Upper lobe of right lung (tissue), 1 donor: ENCODE data around the gene HOXD1. TPM values are rescaled to one million over a fixed set of nuclear protein-coding genes. Genes with fewer than 3 reads are reported as not detected.

Source experiments
- ATAC-seq: fragments of 200-7000 bp; cut with Tn5 transposase; one replicate; pipeline ENCODE4 v1.9.1; 2020; ENCODE audit warnings: mild to moderate bottlenecking, moderate library complexity
- DNase-seq: peaks from one replicate; pipeline ENCODE4 v3.0.0-alpha.2; 2020
- H3K27ac ChIP-seq: fragments of 200-600 bp; one replicate; pipeline ENCODE4 v1.8.0; 2022
- H3K27me3 ChIP-seq: fragments of 200-600 bp; one replicate; pipeline ENCODE4 v1.8.0; 2022; ENCODE audit warnings: mild to moderate bottlenecking
- H3K36me3 ChIP-seq: fragments of 200-600 bp; one replicate; pipeline ENCODE4 v1.8.0; 2022
- H3K4me1 ChIP-seq: fragments of 200-600 bp; one replicate; pipeline ENCODE4 v1.8.0; 2022
- H3K4me3 ChIP-seq: fragments of 200-600 bp; one replicate; pipeline ENCODE4 v1.8.0; 2022; ENCODE audit warnings: mild to moderate bottlenecking
- H3K9me3 ChIP-seq: fragments of 200-600 bp; one replicate; pipeline ENCODE4 v1.8.0; 2022
- intact Hi-C: fragments of 100-400 bp; cut with DNase I; formaldehyde crosslinking; loops from one replicate; pipeline ENCODE4 v1.11.0; 2022
- total RNA-seq: library from RNA; stranded (reverse); fragmentation: NEBNext Ultra II Directional; extraction: Animal tissue kit (Norgen Biotek cat#: 25700); gene quantifications from one replicate; pipeline ENCODE4 v1.2.1, GENCODE V29; 2021
- TF ChIP-seq, protein P1 (sequence below): fragments of 200-600 bp; IDR thresholded peaks from one replicate; pipeline ENCODE4 v1.8.0; 2022; ENCODE audit warnings: antibody characterized with exemption
- donor health status: DM: no; HTN: yes; CAD: no; lungs with severe emphysema.

The HOXD1 gene
- total RNA-seq, 1 donor from 2014 or later: 4.1 TPM

DNA sequence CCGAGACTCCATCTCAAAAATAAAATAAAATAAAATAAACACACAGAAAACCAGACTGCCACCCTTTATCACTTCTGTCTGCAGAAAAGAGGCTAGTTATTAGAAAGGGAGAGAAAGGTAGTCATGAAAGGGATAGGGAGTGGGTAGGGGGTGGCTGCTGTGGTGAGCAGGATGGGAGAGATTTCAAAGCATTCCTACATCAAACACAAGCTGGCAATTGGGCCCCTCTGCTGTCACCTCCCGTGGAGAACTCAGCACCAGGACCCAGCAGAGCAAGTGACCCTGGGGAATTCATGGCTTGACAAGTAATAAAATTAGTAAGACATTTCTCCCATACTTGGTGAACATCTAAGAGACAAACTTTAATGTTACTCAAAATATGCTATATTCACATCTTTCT lies 3.7 kb upstream of the HOXD1 start:
- H3K4me1 ChIP-seq: peaks cover 11% of the 10 kb centered on the region
- TF ChIP-seq, protein P1, sequence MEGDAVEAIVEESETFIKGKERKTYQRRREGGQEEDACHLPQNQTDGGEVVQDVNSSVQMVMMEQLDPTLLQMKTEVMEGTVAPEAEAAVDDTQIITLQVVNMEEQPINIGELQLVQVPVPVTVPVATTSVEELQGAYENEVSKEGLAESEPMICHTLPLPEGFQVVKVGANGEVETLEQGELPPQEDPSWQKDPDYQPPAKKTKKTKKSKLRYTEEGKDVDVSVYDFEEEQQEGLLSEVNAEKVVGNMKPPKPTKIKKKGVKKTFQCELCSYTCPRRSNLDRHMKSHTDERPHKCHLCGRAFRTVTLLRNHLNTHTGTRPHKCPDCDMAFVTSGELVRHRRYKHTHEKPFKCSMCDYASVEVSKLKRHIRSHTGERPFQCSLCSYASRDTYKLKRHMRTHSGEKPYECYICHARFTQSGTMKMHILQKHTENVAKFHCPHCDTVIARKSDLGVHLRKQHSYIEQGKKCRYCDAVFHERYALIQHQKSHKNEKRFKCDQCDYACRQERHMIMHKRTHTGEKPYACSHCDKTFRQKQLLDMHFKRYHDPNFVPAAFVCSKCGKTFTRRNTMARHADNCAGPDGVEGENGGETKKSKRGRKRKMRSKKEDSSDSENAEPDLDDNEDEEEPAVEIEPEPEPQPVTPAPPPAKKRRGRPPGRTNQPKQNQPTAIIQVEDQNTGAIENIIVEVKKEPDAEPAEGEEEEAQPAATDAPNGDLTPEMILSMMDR: no peak
- no peak overlapping the region for H3K27ac ChIP-seq
- no peaks in the 10 kb centered on the region for H3K36me3 ChIP-seq
- DNase-seq (no peak), ATAC-seq (no peak)
- H3K4me3 ChIP-seq: no peak overlapping the region
- no peaks in the 10 kb centered on the region for H3K9me3 ChIP-seq
- H3K27me3 ChIP-seq: peaks cover 68% of the 10 kb centered on the region
- intact Hi-C loops: no loop called here

- no peaks in the 10 kb centered on the region for H3K36me3 ChIP-seq
- no peak for ATAC-seq
- intact Hi-C loops: no loop called here
- H3K4me1 ChIP-seq: peaks cover 13% of the 10 kb centered on the region
- H3K27me3 ChIP-seq: peaks cover 69% of the 10 kb centered on the region
- TF ChIP-seq, protein P1: no peak
- no peak overlapping the region for H3K27ac ChIP-seq
- no peak overlapping the region for H3K4me3 ChIP-seq
- no peaks in the 10 kb centered on the region for H3K9me3 ChIP-seq
- DNase-seq: no peak
Measured at GRCh38 chr2:176186024-176186423, 2.4 kb upstream of the HOXD1 start.

- H3K9me3 ChIP-seq: no peaks in the 10 kb centered on the region
- intact Hi-C loops: no loop called here
- DNase-seq (no peak), ATAC-seq (peak; percentile 14)
- H3K4me1 ChIP-seq: peaks cover 13% of the 10 kb centered on the region
- H3K27ac ChIP-seq: peak overlapping the region; percentile 74
- H3K4me3 ChIP-seq: peak overlapping the region; percentile 58
- peaks cover 72% of the 10 kb centered on the region for H3K27me3 ChIP-seq
- TF ChIP-seq, protein P1: no peak
- no peaks in the 10 kb centered on the region for H3K36me3 ChIP-seq
Measured at GRCh38 chr2:176187200-176187898, 1.1 kb upstream of the HOXD1 start.

- H3K4me3 ChIP-seq: peak overlapping the region; percentile 58
- H3K36me3 ChIP-seq: no peaks in the 10 kb centered on the region
- intact Hi-C loops: no loop called here
- DNase-seq (peak; percentile 77), ATAC-seq (peak; percentile 71)
- peaks cover 72% of the 10 kb centered on the region for H3K27me3 ChIP-seq
- TF ChIP-seq, protein P1: peak; percentile 5
- H3K27ac ChIP-seq: peak overlapping the region; percentile 74
- no peaks in the 10 kb centered on the region for H3K9me3 ChIP-seq
- H3K4me1 ChIP-seq: peaks cover 13% of the 10 kb centered on the region
Measured at GRCh38 chr2:176188774-176189680, 559 bp downstream of the HOXD1 start.

DNA sequence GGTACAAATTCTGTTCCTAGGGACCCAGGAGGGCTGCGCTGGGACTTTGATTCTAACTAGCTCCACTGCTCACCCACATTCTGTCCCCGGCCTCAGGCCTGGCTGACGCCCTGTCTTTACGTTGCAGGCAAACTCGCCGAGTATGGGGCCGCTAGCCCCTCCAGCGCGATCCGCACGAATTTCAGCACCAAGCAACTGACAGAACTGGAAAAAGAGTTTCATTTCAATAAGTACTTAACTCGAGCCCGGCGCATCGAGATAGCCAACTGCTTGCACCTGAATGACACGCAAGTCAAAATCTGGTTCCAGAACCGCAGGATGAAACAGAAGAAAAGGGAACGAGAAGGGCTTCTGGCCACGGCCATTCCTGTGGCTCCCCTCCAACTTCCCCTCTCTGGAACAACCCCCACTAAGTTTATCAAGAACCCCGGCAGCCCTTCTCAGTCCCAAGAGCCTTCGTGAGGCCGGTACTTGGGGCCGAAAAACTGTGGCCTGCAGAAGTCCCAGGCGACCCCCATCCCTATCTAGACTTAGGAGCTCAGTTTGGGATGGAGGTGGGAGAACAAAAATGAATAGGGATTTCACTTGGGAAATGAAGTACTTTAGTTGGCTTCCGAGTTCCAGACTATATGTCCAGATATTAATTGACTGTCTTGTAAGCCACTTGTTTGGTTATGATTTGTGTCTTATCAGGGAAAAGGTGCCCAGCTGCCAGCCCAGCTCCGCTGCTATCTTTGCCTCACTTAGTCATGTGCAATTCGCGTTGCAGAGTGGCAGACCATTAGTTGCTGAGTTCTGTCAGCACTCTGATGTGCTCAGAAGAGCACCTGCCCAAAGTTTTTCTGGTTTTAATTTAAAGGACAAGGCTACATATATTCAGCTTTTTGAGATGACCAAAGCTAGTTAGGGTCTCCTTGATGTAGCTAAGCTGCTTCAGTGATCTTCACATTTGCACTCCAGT lies 1.5 kb downstream of the HOXD1 start:
- ATAC-seq: no peak
- peak overlapping the region; percentile 58 for H3K4me3 ChIP-seq
- peaks cover 67% of the 10 kb centered on the region for H3K27me3 ChIP-seq
- no peak for DNase-seq
- TF ChIP-seq, protein P1: no peak
- no peak overlapping the region for H3K27ac ChIP-seq
- intact Hi-C loops: no loop called here
- H3K9me3 ChIP-seq: no peaks in the 10 kb centered on the region
- no peaks in the 10 kb centered on the region for H3K36me3 ChIP-seq
- H3K4me1 ChIP-seq: peaks cover 13% of the 10 kb centered on the region
